Measurements from ENCODE around the gene SLC25A26.

- TF ChIP-seq EZH2 (IDR thresholded peaks at IDR 0.05) (no peak), POLR2AphosphoS5 (IDR thresholded peaks at IDR 0.05; ENCODE audit: borderline replicate concordance, low read depth, low read length) (no peak)
Measured at GRCh38 chr3:66229931-66230330, 9.1 kb downstream of the SLC25A26 start.
